A549 treated with AZD2906 at 1 μM for 4 hours (cell line): Measurements from ENCODE around the gene TBR1. TPM values are rescaled to one million over a fixed set of nuclear protein-coding genes. Genes with fewer than 3 reads are reported as not detected.

Source experiments
- total RNA-seq: library from RNA; stranded (reverse); fragments of 200-300 nt; extraction: Qiagen RNA extraction; gene quantifications from 5 replicates; pipeline ENCODE4 v1.2.3, GENCODE V29; 2022

Gene TBR1
- 0.01 to 0.20 TPM (median 0.06 TPM) in 4 of 5 replicates, not detected in the other for total RNA-seq

DNA sequence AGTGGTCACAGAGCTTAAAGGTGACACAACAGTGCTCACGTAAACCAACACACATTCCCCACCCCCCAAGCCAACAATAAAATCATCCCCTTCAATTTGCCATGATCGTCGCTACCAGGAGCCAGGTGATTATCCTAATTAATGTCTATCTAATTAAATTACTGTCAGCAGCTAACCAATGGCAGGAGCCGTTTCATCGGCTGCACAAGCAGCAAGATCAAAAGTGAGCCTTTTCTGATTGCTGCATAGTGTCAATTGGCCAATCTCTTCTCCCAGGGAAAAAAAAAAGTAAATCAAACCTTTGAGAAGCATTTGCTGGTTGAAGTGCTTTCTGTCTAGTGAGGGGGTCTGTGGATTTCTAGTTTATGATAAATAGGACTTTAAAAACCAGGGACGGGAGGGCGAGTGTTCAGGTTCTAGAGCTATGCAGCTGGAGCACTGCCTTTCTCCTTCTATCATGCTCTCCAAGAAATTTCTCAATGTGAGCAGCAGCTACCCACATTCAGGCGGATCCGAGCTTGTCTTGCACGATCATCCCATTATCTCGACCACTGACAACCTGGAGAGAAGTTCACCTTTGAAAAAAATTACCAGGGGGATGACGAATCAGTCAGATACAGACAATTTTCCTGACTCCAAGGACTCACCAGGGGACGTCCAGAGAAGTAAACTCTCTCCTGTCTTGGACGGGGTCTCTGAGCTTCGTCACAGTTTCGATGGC, at the start of gene TBR1:
TSS of gene TBR1 (plus strand) at position 311 of the 721 bp plus-strand sequence. CDS start at position 425, 114 bp downstream.

Other genes starting within 250 kb of the TBR1 start
- gene PSMD14, start 107.9 kb upstream of the TBR1 start, total RNA-seq, result 94.5 to 129 TPM (median 97.0 TPM) in 5 replicates
- not detected in 5 replicates for gene SLC4A10, start 208.1 kb downstream of the TBR1 start, total RNA-seq